HEK293 (cell line): Measurements from ENCODE around the gene CCDC122.

ENCODE experiments used
- BCL11B ChIP-seq: fragments of 450-650 bp; formaldehyde crosslinking; IDR thresholded peaks from 2 replicates; pipeline ENCODE4 v1.5.1; 2016; ENCODE audit warnings: low read depth, missing biosample characterization, missing genetic modification characterization
- HOXD13 ChIP-seq: sonication (generic); formaldehyde crosslinking; IDR thresholded peaks from 2 replicates; pipeline ENCODE4 v1.8.0; 2022; ENCODE audit warnings: missing genetic modification reagents, borderline replicate concordance
- IKZF3 ChIP-seq: fragments of 450-650 bp; IDR thresholded peaks from 2 replicates; pipeline ENCODE4 v1.5.0; 2018; ENCODE audit warnings: missing biosample characterization, mild to moderate bottlenecking, missing genetic modification characterization, moderate library complexity
- WT1 ChIP-seq: fragments of 450-650 bp; formaldehyde crosslinking; IDR thresholded peaks from 2 replicates; pipeline ENCODE4 v1.5.1; 2016; ENCODE audit warnings: missing biosample characterization, missing genetic modification characterization
- ZBTB1 ChIP-seq: fragments of 450-650 bp; formaldehyde crosslinking; IDR thresholded peaks from 2 replicates; pipeline ENCODE4 v1.5.1; 2016; ENCODE audit warnings: missing biosample characterization, missing genetic modification characterization
- ZBTB17 ChIP-seq: fragments of 450-650 bp; formaldehyde crosslinking; IDR thresholded peaks from 2 replicates; pipeline ENCODE4 v1.5.1; 2016; ENCODE audit warnings: missing biosample characterization, missing genetic modification characterization
- ZBTB7A ChIP-seq: fragments of 450-650 bp; formaldehyde crosslinking; IDR thresholded peaks from 2 replicates; pipeline ENCODE4 v1.5.1; 2016; ENCODE audit warnings: low read depth, missing biosample characterization, missing genetic modification characterization
- ZFHX2 ChIP-seq: fragments of 450-650 bp; formaldehyde crosslinking; conservative IDR thresholded peaks from 2 replicates; pipeline ENCODE4 v1.5.1; 2016; ENCODE audit warnings: missing biosample characterization, missing genetic modification characterization
- ZNF155 ChIP-seq: fragments of 450-650 bp; formaldehyde crosslinking; IDR thresholded peaks from 2 replicates; pipeline ENCODE4 v1.5.1; 2016; ENCODE audit warnings: missing biosample characterization, missing genetic modification characterization
- ZNF174 ChIP-seq: fragments of 450-650 bp; formaldehyde crosslinking; IDR thresholded peaks from 2 replicates; pipeline ENCODE4 v1.5.0; 2017; ENCODE audit warnings: missing biosample characterization, mild to moderate bottlenecking, missing genetic modification characterization
- ZNF2 ChIP-seq: fragments of 450-650 bp; formaldehyde crosslinking; IDR thresholded peaks from 2 replicates; pipeline ENCODE4 v1.5.1; 2016; ENCODE audit warnings: missing biosample characterization, missing genetic modification characterization
- ZNF202 ChIP-seq: fragments of 450-650 bp; formaldehyde crosslinking; IDR thresholded peaks from 2 replicates; pipeline ENCODE4 v1.5.1; 2016; ENCODE audit warnings: missing biosample characterization, missing genetic modification characterization, borderline replicate concordance
- ZNF214 ChIP-seq: fragments of 450-650 bp; formaldehyde crosslinking; IDR thresholded peaks from 2 replicates; pipeline ENCODE4 v1.5.1; 2017; ENCODE audit warnings: missing biosample characterization, mild to moderate bottlenecking, missing genetic modification characterization, borderline replicate concordance
- ZNF24 ChIP-seq: fragments of 450-650 bp; formaldehyde crosslinking; IDR thresholded peaks from 2 replicates; pipeline ENCODE4 v1.5.1; 2016; ENCODE audit warnings: missing biosample characterization, missing genetic modification characterization
- ZNF248 ChIP-seq: fragments of 450-650 bp; formaldehyde crosslinking; IDR thresholded peaks from 2 replicates; pipeline ENCODE4 v1.5.1; 2017; ENCODE audit warnings: missing biosample characterization, missing genetic modification characterization
- ZNF292 ChIP-seq: fragments of 450-650 bp; formaldehyde crosslinking; IDR thresholded peaks from 2 replicates; pipeline ENCODE4 v1.5.1; 2016; ENCODE audit warnings: low read depth, missing biosample characterization, missing genetic modification characterization, borderline replicate concordance
- ZNF423 ChIP-seq: fragments of 450-650 bp; formaldehyde crosslinking; IDR thresholded peaks from 2 replicates; pipeline ENCODE4 v1.5.1; 2016; ENCODE audit warnings: missing biosample characterization, missing genetic modification characterization
- ZNF433 ChIP-seq: fragments of 450-650 bp; formaldehyde crosslinking; IDR thresholded peaks from 2 replicates; pipeline ENCODE4 v1.5.1; 2016; ENCODE audit warnings: missing biosample characterization, missing genetic modification characterization, low read depth
- ZNF529 ChIP-seq: fragments of 450-650 bp; formaldehyde crosslinking; IDR thresholded peaks from 2 replicates; pipeline ENCODE4 v1.5.1; 2017; ENCODE audit warnings: missing genetic modification characterization, missing biosample characterization; ENCODE audit not compliant: insufficient replicate concordance
- ZNF530 ChIP-seq: fragments of 450-650 bp; formaldehyde crosslinking; IDR thresholded peaks from 2 replicates; pipeline ENCODE4 v1.5.1; 2016; ENCODE audit warnings: low read depth, missing biosample characterization, missing genetic modification characterization
- ZNF571 ChIP-seq: fragments of 450-650 bp; formaldehyde crosslinking; IDR thresholded peaks from 2 replicates; pipeline ENCODE4 v1.5.0; 2017; ENCODE audit warnings: missing biosample characterization, missing genetic modification characterization
- ZNF600 ChIP-seq: fragments of 450-650 bp; formaldehyde crosslinking; IDR thresholded peaks from 2 replicates; pipeline ENCODE4 v1.5.1; 2016; ENCODE audit warnings: missing biosample characterization, missing genetic modification characterization
- ZNF610 ChIP-seq: fragments of 450-650 bp; formaldehyde crosslinking; IDR thresholded peaks from 2 replicates; pipeline ENCODE4 v1.5.1; 2016; ENCODE audit warnings: missing biosample characterization, missing genetic modification characterization, borderline replicate concordance
- ZNF629 ChIP-seq: fragments of 450-650 bp; formaldehyde crosslinking; IDR thresholded peaks from 2 replicates; pipeline ENCODE4 v1.5.1; 2017; ENCODE audit warnings: missing biosample characterization, missing genetic modification characterization
- ZXDB ChIP-seq: fragments of 450-650 bp; formaldehyde crosslinking; IDR thresholded peaks from 2 replicates; pipeline ENCODE4 v1.5.1; 2016; ENCODE audit warnings: missing biosample characterization, missing genetic modification characterization
- TF ChIP-seq, protein P1 (sequence below): fragments of 450-650 bp; formaldehyde crosslinking; IDR thresholded peaks from 2 replicates; pipeline ENCODE4 v1.5.1; 2017; ENCODE audit warnings: missing biosample characterization, missing genetic modification characterization
- TF ChIP-seq, protein P2 (sequence below): IDR thresholded peaks from 2 replicates; pipeline ENCODE4 v1.6.1; 2011; ENCODE audit warnings: mild to moderate bottlenecking, low read depth, low read length, borderline replicate concordance
- TF ChIP-seq, protein P3 (sequence below): fragments of 450-650 bp; formaldehyde crosslinking; conservative IDR thresholded peaks from 2 replicates; pipeline ENCODE4 v1.5.1; 2016; ENCODE audit warnings: low read depth, missing biosample characterization, missing genetic modification characterization
- TF ChIP-seq, protein P4 (sequence below): fragments of 450-650 bp; formaldehyde crosslinking; IDR thresholded peaks from 2 replicates; pipeline ENCODE4; 2016; ENCODE audit warnings: missing biosample characterization, missing genetic modification characterization

CCDC122 gene

DNA sequence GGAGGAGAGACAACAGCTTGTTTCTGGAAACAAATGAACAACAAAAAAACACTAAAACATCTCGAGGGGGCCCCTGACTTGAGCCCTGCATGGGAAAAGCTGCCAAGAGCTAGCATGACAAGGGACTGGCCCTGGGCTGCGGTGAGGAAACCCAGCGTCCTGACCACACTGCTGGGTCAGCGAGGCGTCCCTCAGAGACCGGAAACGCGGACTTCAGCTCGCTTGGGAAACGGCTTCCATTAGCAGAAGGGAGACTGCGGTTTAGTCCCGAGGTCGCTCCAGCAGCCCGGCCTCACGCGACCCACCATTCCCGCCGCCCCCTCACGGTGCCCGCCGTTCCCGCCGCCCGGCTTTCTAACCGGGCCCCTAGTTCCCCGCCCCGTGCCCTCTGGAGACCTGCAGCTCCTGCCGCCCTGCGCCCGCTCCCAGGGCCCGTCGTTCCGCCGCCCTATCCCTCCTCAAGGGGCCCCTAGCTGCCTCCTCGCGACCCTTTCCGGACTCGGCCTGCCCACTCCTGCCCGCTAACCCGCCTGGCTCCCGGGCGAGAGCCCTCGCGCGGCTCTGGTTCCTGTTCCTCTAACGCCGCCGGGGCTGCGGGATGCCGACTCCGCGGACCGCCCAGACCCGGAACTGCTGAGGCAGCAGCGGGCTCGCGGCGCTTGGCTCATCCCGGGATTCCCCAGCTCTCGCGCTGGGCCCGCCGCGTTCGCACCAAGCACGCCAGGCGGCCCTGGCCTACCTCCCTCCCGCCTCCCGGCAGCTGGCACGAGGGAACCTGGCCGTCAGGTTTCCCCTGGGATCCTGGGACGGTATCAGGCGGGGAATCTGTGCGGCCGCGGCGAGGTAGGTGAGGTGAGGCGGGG, at the start of gene CCDC122 (continued):
- TF ChIP-seq, protein P1, sequence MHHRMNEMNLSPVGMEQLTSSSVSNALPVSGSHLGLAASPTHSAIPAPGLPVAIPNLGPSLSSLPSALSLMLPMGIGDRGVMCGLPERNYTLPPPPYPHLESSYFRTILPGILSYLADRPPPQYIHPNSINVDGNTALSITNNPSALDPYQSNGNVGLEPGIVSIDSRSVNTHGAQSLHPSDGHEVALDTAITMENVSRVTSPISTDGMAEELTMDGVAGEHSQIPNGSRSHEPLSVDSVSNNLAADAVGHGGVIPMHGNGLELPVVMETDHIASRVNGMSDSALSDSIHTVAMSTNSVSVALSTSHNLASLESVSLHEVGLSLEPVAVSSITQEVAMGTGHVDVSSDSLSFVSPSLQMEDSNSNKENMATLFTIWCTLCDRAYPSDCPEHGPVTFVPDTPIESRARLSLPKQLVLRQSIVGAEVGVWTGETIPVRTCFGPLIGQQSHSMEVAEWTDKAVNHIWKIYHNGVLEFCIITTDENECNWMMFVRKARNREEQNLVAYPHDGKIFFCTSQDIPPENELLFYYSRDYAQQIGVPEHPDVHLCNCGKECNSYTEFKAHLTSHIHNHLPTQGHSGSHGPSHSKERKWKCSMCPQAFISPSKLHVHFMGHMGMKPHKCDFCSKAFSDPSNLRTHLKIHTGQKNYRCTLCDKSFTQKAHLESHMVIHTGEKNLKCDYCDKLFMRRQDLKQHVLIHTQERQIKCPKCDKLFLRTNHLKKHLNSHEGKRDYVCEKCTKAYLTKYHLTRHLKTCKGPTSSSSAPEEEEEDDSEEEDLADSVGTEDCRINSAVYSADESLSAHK (tag by site-specific recombination), result no peak; the same call in 1 of the 2 replicates
- TF ChIP-seq ZNF155, result no peak
- peak; percentile 73; the same call in 1 of the 2 replicates for TF ChIP-seq ZNF2 (tag by site-specific recombination)
- TF ChIP-seq ZBTB1 (tag by site-specific recombination), result no peak
- TF ChIP-seq ZNF600 (tag by site-specific recombination), result peak; percentile 89
- TF ChIP-seq WT1 (tag by site-specific recombination), result no peak
- TF ChIP-seq IKZF3 (tag by site-specific recombination), result peak; percentile 83
- no peak for TF ChIP-seq ZNF423
- peak; percentile 71 for TF ChIP-seq ZFHX2 (tag by site-specific recombination)
- peak; percentile 48; the same call in 1 of the 2 replicates for TF ChIP-seq ZBTB17
- TF ChIP-seq ZNF214 (tag by site-specific recombination), result no peak
- TF ChIP-seq ZNF433 (tag by site-specific recombination), result no peak
- no peak for TF ChIP-seq ZNF174
- no peak for TF ChIP-seq HOXD13 (CRISPR knock-in tag)
- no peak for TF ChIP-seq ZNF248 (tag by site-specific recombination)
- no peak for TF ChIP-seq ZNF529 (tag by site-specific recombination)
- TF ChIP-seq, protein P2, sequence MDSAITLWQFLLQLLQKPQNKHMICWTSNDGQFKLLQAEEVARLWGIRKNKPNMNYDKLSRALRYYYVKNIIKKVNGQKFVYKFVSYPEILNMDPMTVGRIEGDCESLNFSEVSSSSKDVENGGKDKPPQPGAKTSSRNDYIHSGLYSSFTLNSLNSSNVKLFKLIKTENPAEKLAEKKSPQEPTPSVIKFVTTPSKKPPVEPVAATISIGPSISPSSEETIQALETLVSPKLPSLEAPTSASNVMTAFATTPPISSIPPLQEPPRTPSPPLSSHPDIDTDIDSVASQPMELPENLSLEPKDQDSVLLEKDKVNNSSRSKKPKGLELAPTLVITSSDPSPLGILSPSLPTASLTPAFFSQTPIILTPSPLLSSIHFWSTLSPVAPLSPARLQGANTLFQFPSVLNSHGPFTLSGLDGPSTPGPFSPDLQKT, result no peak
- no peak for TF ChIP-seq ZNF202 (tag by site-specific recombination)
- TF ChIP-seq ZBTB7A, result 0 out of 2 replicates have a peak, but pooled peaks have one; percentile 12
- TF ChIP-seq, protein P3, sequence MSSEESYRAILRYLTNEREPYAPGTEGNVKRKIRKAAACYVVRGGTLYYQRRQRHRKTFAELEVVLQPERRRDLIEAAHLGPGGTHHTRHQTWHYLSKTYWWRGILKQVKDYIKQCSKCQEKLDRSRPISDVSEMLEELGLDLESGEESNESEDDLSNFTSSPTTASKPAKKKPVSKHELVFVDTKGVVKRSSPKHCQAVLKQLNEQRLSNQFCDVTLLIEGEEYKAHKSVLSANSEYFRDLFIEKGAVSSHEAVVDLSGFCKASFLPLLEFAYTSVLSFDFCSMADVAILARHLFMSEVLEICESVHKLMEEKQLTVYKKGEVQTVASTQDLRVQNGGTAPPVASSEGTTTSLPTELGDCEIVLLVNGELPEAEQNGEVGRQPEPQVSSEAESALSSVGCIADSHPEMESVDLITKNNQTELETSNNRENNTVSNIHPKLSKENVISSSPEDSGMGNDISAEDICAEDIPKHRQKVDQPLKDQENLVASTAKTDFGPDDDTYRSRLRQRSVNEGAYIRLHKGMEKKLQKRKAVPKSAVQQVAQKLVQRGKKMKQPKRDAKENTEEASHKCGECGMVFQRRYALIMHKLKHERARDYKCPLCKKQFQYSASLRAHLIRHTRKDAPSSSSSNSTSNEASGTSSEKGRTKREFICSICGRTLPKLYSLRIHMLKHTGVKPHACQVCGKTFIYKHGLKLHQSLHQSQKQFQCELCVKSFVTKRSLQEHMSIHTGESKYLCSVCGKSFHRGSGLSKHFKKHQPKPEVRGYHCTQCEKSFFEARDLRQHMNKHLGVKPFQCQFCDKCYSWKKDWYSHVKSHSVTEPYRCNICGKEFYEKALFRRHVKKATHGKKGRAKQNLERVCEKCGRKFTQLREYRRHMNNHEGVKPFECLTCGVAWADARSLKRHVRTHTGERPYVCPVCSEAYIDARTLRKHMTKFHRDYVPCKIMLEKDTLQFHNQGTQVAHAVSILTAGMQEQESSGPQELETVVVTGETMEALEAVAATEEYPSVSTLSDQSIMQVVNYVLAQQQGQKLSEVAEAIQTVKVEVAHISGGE (tag by site-specific recombination), result peak; percentile 2; the same call in 1 of the 2 replicates
- 0 out of 2 replicates have a peak, but pooled peaks have one; percentile 12 for TF ChIP-seq ZNF629
- TF ChIP-seq, protein P4, sequence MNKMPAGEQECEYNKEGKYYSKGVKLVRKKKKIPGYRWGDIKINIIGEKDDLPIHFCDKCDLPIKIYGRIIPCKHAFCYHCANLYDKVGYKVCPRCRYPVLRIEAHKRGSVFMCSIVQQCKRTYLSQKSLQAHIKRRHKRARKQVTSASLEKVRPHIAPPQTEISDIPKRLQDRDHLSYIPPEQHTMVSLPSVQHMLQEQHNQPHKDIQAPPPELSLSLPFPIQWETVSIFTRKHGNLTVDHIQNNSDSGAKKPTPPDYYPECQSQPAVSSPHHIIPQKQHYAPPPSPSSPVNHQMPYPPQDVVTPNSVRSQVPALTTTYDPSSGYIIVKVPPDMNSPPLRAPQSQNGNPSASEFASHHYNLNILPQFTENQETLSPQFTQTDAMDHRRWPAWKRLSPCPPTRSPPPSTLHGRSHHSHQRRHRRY (tag by site-specific recombination), result no peak
- no peak for TF ChIP-seq ZNF530
- no peak for TF ChIP-seq ZNF571 (tag by site-specific recombination)
- peak; percentile 30; the same call in 1 of the 2 replicates for TF ChIP-seq ZXDB
- TF ChIP-seq ZNF24 (tag by site-specific recombination), result no peak
- TF ChIP-seq BCL11B (tag by site-specific recombination), result no peak; the same call in 1 of the 2 replicates
- TF ChIP-seq ZNF292 (tag by site-specific recombination), result no peak
- no peak for TF ChIP-seq ZNF610 (tag by site-specific recombination)
